ENCODE measurements around the gene PNMA8B.

The PNMA8B gene

GRCh38 chr19:46447006-46447405, 48.7 kb downstream of the PNMA8B start:
- TF ChIP-seq CTCF (IDR thresholded peaks at IDR 0.05; ENCODE audit: extremely low read depth, insufficient read depth, missing control alignments), result no peak
- DNase-seq (ENCODE audit: low spot score), result no peak
- in situ Hi-C loops (cut with MboI; ENCODE audit: low pct_unique_long_range_greater_than_20kb, low sequenced_read_pairs, unreplicated experiment), result no loop called here

- in situ Hi-C loops (cut with MboI; ENCODE audit: low pct_unique_long_range_greater_than_20kb, low sequenced_read_pairs, unreplicated experiment), result no loop called here
- DNase-seq (ENCODE audit: low spot score), result no peak
- no peak for TF ChIP-seq CTCF (IDR thresholded peaks at IDR 0.05; ENCODE audit: extremely low read depth, insufficient read depth, missing control alignments)
Measured at GRCh38 chr19:46446021-46446420, 49.6 kb downstream of the PNMA8B start.

GRCh38 chr19:46442808-46443450, 52.7 kb downstream of the PNMA8B start:
- in situ Hi-C loops (cut with MboI; ENCODE audit: low pct_unique_long_range_greater_than_20kb, low sequenced_read_pairs, unreplicated experiment), result no loop called here
- DNase-seq (ENCODE audit: low spot score), result no peak
- TF ChIP-seq CTCF (IDR thresholded peaks at IDR 0.05; ENCODE audit: extremely low read depth, insufficient read depth, missing control alignments), result no peak

- no peak for DNase-seq (ENCODE audit: low spot score)
- TF ChIP-seq CTCF (IDR thresholded peaks at IDR 0.05; ENCODE audit: extremely low read depth, insufficient read depth, missing control alignments), result no peak
- in situ Hi-C loops (cut with MboI; ENCODE audit: low pct_unique_long_range_greater_than_20kb, low sequenced_read_pairs, unreplicated experiment), result no loop called here
Measured at GRCh38 chr19:46441866-46442265, 53.8 kb downstream of the PNMA8B start.

All from GM13977 (cell line).